GM23338 (cell line): ENCODE results near the gene CYFIP1.

ENCODE experiments used
- CTCF ChIP-seq, 2 experiments: fragments of 200-600 bp in 1 of 2; sonication (generic) in 1 of 2; conservative IDR thresholded peaks; 2 replicates each; pipeline versions ENCODE4 v1.5.1 to v1.6.1; 2016 to 2017; ENCODE audit warnings: antibody characterized with exemption in 2 of 2, low read depth in 2 of 2, mild to moderate bottlenecking in 2 of 2, moderate library complexity in 1 of 2
- JUNB ChIP-seq: IDR thresholded peaks from one replicate; pipeline ENCODE4 v1.6.1; 2016; ENCODE audit warnings: antibody characterized with exemption; ENCODE audit not compliant: unreplicated experiment
- STAT1 ChIP-seq: IDR thresholded peaks from one replicate; pipeline ENCODE4 v1.6.1; 2016; ENCODE audit warnings: antibody characterized with exemption; ENCODE audit not compliant: unreplicated experiment
- ZNF462 ChIP-seq: fragments of 250-450 bp; sonication (Bioruptor Pico); IDR thresholded peaks from 2 replicates; pipeline ENCODE4 v1.5.0; 2020; ENCODE audit warnings: mild to moderate bottlenecking, moderate library complexity

GRCh38 chr15:22978691-22979237 is 1.4 kb downstream of the CYFIP1 start:
- TF ChIP-seq CTCF (conservative IDR thresholded peaks at IDR 0.05; ENCODE audit: low read depth in 2 of 2) (no peak), STAT1 (no peak), ZNF462 (CRISPR knock-in tag) (no peak), JUNB (no peak)
